HepG2 (cell line): Measurements from ENCODE around the gene PFN1. TPM values are rescaled to one million over a fixed set of nuclear protein-coding genes. Genes with fewer than 3 reads are reported as not detected.

Experiments
- CBX5 ChIP-seq: sonication (generic); formaldehyde crosslinking; IDR thresholded peaks from 2 replicates; pipeline ENCODE4 v1.4.0; 2020; ENCODE audit warnings: missing genetic modification reagents, borderline replicate concordance
- CCDC6 ChIP-seq: sonication (generic); formaldehyde crosslinking; IDR thresholded peaks from 2 replicates; pipeline ENCODE4 v1.8.1; 2022; ENCODE audit warnings: mild to moderate bottlenecking, missing genetic modification reagents, moderate library complexity
- CERS6 ChIP-seq: sonication (generic); formaldehyde crosslinking; IDR thresholded peaks from 2 replicates; pipeline ENCODE4 v1.5.0; 2020; ENCODE audit warnings: missing genetic modification reagents
- ERF ChIP-seq: IDR thresholded peaks from 2 replicates; pipeline ENCODE4 v1.6.1; 2018; ENCODE audit warnings: missing biosample characterization, missing genetic modification reagents
- NR2F1 ChIP-seq, 2 experiments: fragments of 450-650 bp in 1 of 2; formaldehyde crosslinking in 1 of 2; IDR thresholded peaks; 2 replicates each; pipeline versions ENCODE4 v1.5.0 to v1.6.1; 2016 to 2020; ENCODE audit warnings: mild to moderate bottlenecking in 1 of 2, missing compliant biosample characterization in 1 of 2, missing genetic modification reagents in 1 of 2, moderate library complexity in 1 of 2
- REXO4 ChIP-seq: sonication (generic); formaldehyde crosslinking; IDR thresholded peaks from 2 replicates; pipeline ENCODE4 v1.8.0; 2022; ENCODE audit warnings: missing genetic modification reagents, mild to moderate bottlenecking, borderline replicate concordance
- SETDB1 ChIP-seq: sonication (generic); formaldehyde crosslinking; IDR thresholded peaks from 2 replicates; pipeline ENCODE4 v1.5.1; 2020; ENCODE audit warnings: missing genetic modification reagents, mild to moderate bottlenecking, borderline replicate concordance
- TAF15 ChIP-seq: fragments of 200-400 bp; formaldehyde crosslinking; IDR thresholded peaks from one replicate; pipeline ENCODE4 v1.6.1; 2018; ENCODE audit warnings: mild to moderate bottlenecking, low read depth, low read length; ENCODE audit not compliant: poor library complexity, severe bottlenecking
- TBP ChIP-seq: sonication (generic); formaldehyde crosslinking; IDR thresholded peaks from 2 replicates; pipeline ENCODE4 v1.5.0; 2020; ENCODE audit warnings: missing genetic modification reagents
- ZFY ChIP-seq: sonication (generic); formaldehyde crosslinking; IDR thresholded peaks from 2 replicates; pipeline ENCODE4 v1.4.0; 2020; ENCODE audit warnings: missing genetic modification reagents
- ZNF512B ChIP-seq: sonication (generic); formaldehyde crosslinking; IDR thresholded peaks from 2 replicates; pipeline ENCODE4 v1.5.1; 2020; ENCODE audit warnings: missing genetic modification reagents, mild to moderate bottlenecking, borderline replicate concordance
- ZNF552 ChIP-seq: sonication (generic); formaldehyde crosslinking; IDR thresholded peaks from 2 replicates; pipeline ENCODE4 v1.9.0; 2022; ENCODE audit warnings: missing genetic modification reagents, mild to moderate bottlenecking, borderline replicate concordance
- ZNF609 ChIP-seq: sonication (generic); formaldehyde crosslinking; IDR thresholded peaks from 2 replicates; pipeline ENCODE4 v1.4.0; 2020; ENCODE audit warnings: mild to moderate bottlenecking, missing genetic modification reagents, borderline replicate concordance
- polyA plus RNA-seq, 8 experiments: library from polyadenylated mRNA; depleted of rRNA in 3 of 8; stranded (reverse) in 7 of 8; unstranded in 1 of 8; fragments of >200 nt; fragmentation: Illumina TruSeq in 4 of 8; extraction: Trizol in 4 of 8; gene quantifications; 2 replicates each; pipeline versions ENCODE4 v1.2.1 to v1.2.3, GENCODE V29; 2011 to 2016; ENCODE audit warnings: low read depth in 4 of 8, missing spikeins in 1 of 8, mixed read lengths in 1 of 8; ENCODE audit not compliant: insufficient read depth in 1 of 8
- total RNA-seq, 5 experiments: library from RNA; depleted of rRNA; stranded (reverse); fragments of >200 nt; fragmentation: Illumina TruSeq; extraction: Trizol; gene quantifications; 2 replicates each; pipeline ENCODE4 v1.2.3, GENCODE V29; 2016; ENCODE audit warnings: low read depth in 1 of 5
- TF ChIP-seq, protein P1 (sequence below): sonication (generic); formaldehyde crosslinking; IDR thresholded peaks from 2 replicates; pipeline ENCODE4 v1.4.0; 2020; ENCODE audit warnings: mild to moderate bottlenecking, missing genetic modification reagents, borderline replicate concordance
- TF ChIP-seq, protein P2 (sequence below): IDR thresholded peaks from 2 replicates; pipeline ENCODE4 v1.6.1; 2016; ENCODE audit warnings: low read depth, control low read depth

Gene PFN1
- total and polyA plus RNA-seq, 2 of the 13 experiments (the other 11 are each of a cell fraction or from before 2014, with no cell fraction given) = 494 to 613 TPM

- TF ChIP-seq CERS6 (CRISPR knock-in tag) = no peak
- no peak for TF ChIP-seq ZNF512B (CRISPR knock-in tag)
- no peak for TF ChIP-seq ZNF552 (CRISPR knock-in tag)
- TF ChIP-seq CCDC6 = no peak
- TF ChIP-seq CBX5 (CRISPR knock-in tag) = peak; percentile 42; the same call in 1 of the 2 replicates
- TF ChIP-seq TBP = no peak
- TF ChIP-seq ZFY (CRISPR knock-in tag) = peak; percentile 47; the same call in 1 of the 2 replicates
- no peak for TF ChIP-seq REXO4 (CRISPR knock-in tag)
- no peak for TF ChIP-seq NR2F1 (CRISPR knock-in tag; IDR thresholded peaks at IDR 0.05)
- TF ChIP-seq TAF15 = no peak
- TF ChIP-seq, protein P1, sequence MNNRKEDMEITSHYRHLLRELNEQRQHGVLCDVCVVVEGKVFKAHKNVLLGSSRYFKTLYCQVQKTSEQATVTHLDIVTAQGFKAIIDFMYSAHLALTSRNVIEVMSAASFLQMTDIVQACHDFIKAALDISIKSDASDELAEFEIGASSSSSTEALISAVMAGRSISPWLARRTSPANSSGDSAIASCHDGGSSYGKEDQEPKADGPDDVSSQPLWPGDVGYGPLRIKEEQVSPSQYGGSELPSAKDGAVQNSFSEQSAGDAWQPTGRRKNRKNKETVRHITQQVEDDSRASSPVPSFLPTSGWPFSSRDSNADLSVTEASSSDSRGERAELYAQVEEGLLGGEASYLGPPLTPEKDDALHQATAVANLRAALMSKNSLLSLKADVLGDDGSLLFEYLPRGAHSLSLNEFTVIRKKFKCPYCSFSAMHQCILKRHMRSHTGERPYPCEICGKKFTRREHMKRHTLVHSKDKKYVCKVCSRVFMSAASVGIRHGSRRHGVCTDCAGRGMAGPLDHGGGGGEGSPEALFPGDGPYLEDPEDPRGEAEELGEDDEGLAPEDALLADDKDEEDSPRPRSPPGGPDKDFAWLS (CRISPR knock-in tag) = no peak
- TF ChIP-seq ZNF609 (CRISPR knock-in tag) = no peak
- TF ChIP-seq ERF (CRISPR knock-in tag) = 0 out of 2 replicates have a peak, but pooled peaks have one; percentile 33
- TF ChIP-seq, protein P2, sequence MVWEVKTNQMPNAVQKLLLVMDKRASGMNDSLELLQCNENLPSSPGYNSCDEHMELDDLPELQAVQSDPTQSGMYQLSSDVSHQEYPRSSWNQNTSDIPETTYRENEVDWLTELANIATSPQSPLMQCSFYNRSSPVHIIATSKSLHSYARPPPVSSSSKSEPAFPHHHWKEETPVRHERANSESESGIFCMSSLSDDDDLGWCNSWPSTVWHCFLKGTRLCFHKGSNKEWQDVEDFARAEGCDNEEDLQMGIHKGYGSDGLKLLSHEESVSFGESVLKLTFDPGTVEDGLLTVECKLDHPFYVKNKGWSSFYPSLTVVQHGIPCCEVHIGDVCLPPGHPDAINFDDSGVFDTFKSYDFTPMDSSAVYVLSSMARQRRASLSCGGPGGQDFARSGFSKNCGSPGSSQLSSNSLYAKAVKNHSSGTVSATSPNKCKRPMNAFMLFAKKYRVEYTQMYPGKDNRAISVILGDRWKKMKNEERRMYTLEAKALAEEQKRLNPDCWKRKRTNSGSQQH (CRISPR knock-in tag) = no peak
- TF ChIP-seq SETDB1 (CRISPR knock-in tag) = no peak
Observed at GRCh38 chr17:4934173-4934979, 14.0 kb downstream of the PFN1 start (continued).
